Bone marrow (tissue), 2 donors: ENCODE data around the gene MEI4.
"Not testable (repeated sequence)": the region's sequence is repeated elsewhere in the genome, so short reads cannot be mapped to it uniquely, and the experiment has no call there.

Experiments
- DNase-seq, 2 donors: peaks; one replicate each; lab custom pipeline; 2025; lab: John Stamatoyannopoulos, UW

The MEI4 gene

DNA sequence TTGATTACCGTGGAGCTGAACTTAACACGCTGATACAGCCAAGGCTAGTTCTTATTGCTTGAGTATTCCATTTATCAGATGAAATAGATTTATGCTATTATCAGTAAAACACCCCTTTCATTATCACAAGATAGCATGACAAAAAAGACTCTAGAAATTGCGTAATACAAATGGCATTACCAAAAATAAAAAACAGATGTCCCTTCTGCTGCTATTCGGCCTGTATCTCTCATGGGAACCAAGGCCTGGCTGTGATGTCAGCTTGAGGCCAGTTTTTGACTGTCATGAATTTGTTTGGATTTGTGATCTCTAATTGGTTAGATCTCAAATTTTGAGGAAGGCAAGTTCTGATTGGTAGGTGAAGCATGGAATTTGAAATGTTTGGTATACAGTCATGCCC lies 25.2 kb downstream of the MEI4 start:
- DNase-seq: no peak

DNA sequence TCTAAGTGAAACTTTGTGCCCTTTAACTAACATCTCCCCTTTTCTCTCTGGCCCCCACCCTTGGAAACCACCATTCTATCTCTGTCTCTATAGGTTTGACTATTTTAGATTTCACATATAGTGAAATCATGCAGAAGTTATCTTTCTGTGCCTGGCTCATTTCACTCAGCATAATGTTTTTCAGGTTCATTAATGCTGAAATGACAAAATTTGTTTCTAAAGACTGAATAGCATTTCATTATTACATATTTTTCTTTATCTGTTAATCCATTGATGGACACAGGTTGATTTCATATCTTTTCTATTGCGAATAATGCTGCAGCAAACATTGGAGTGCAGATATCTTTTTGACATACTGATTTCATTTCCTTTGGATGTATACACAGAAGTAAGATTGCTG lies 30.7 kb downstream of the MEI4 start:
- DNase-seq: no peak

DNA sequence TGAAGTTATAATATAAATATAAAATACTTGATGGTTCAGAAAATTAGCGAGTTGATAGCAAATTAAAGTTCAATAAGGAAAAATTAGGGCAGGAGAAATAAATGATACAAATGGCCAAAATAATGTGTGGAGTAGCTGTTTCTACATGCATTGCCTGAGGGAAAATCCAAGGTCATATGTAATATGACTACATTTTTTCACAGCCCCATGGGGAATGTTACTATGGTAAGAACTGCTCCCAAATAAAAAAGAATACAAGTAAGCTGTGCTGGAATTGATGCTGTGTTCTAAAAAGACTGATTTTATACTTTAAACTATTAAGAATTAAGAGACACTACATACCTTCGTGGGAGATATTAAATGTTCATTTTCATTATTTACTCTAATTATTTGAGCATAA lies 34.1 kb downstream of the MEI4 start:
- no peak for DNase-seq

DNA sequence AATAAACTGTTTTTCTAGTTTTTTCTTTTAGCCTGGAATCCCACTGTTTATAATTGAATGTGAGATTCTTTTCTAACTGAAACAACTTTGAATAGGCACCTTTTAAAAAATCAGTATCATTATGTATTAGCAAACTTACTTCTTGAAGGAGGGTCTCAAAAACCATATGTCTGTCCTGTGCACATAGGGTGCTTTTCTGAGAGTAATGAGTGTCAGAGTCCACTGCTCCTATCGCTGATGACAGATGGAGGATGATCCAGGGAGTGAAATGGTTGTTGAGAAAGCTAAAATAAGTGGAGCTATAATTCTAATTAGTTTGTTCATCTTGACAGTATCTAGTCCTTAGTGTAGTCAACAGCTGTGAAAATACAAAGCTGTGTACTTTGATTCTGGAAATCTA lies 35.8 kb downstream of the MEI4 start:
- no peak for DNase-seq

DNA sequence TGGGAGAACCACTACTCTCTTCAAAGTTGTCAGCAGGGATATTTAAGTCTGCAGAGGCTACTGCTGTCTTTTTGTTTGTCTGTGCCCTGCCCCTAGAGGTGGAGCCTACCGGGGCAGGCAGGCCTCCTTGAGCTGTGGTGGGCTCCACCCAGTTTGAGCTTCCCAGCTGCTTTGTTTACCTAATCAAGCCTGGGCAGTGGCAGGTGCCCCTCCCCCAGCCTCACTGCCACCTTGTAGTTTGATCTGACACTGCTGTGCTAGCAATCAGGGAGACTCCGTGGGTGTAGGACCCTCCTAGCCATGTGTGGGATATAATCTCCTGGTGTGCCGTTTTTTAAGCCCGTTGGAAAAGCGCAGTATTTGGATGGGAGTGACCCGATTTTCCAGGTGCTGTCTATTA lies 47.3 kb downstream of the MEI4 start:
- DNase-seq: not testable (repeated sequence)

DNA sequence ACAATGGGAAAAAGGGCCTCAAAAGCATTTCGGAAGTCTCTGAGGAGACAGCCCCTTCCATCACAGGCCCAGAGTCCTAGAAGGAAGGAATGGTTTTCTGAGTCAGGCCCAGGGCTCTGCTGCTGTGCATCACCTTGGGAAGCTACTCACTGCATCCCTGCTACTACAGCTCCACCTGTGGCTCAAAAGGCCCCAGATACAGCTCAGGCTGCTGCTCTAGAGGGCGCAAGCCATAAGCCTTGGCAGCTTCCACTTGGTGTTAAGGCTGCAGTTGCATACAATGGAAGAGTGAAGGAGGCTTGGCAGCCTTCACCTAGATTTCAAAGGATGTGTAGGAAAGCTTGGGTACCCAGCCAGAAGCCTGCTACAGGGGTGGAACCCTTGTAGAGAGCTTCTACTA lies 54.8 kb downstream of the MEI4 start:
- DNase-seq: no peak

DNA sequence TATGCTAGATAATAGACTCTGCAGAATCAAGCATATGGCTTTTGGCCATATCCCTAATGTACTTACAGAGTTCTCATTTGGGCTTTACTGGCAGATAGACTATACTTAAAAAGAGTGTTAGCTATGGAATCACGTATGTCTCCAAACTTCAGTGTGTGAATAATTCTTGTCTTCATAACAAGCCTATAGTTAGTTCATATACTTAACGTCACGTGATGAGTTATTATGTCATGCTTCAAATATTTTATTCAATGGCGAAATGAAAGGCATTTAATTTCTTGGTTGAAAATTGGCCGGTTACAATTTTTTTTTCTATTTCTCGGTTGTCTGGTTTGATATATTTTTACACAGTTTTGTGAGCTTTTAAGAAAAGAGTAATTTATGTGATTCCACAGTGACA lies 62.7 kb downstream of the MEI4 start:
- DNase-seq: no peak

DNA sequence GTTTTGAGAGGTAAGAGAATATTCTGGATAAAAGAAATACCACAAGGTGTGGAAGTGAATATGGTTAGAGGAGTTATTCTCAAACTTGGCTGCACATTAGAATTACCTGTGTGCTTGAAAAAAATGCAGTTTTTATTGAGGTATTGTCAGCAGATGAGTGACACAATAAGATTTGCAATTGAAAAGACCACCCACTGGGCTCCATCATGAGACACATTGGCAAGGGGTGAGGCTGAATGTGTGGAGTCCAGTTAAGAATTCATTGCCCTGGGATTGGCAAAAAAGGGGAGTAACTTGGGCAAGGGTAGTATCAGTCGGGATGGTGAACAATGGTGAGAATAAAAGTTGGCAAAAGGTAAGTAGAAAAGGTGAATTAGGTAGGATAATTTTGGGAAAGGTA lies 63.5 kb downstream of the MEI4 start:
- DNase-seq: no peak

DNA sequence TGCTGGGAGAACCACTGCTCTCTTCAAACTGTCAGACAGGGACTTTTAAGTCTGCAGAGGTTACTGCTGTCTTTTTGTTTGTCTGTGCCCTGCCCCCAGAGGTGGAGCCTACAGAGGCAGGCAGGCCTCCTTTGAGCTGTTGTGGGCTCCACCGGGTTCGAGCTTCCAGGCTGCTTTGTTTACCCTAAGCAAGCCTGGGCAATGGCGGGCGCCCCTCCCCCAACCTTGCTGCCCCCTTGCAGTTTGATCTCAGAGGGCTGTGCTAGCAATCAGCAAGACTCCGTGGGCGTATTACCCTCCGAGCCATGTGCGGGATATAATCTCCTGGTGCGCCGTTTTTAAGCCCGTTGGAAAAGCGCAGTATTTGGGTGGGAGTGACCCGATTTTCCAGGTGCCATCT lies 83.2 kb downstream of the MEI4 start:
- not testable (repeated sequence) for DNase-seq

DNA sequence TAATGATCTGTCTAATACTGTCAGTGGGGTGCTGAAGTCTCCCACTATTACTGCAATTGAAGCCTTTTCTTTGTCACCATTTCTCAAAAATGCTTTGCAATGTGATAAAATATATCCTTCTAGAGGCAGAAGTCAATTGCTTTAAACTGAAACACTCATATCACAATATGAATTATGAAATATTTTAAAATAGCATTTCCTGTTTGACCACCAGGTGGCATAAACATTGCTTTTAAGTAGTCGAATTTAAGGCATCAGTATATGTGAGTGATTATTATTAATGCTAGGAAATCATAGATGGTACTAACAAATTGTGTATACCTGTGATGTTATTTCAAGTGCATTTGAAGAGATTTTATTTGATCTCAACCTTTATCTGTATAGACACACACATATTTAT lies 87.5 kb downstream of the MEI4 start:
- DNase-seq: no peak

DNA sequence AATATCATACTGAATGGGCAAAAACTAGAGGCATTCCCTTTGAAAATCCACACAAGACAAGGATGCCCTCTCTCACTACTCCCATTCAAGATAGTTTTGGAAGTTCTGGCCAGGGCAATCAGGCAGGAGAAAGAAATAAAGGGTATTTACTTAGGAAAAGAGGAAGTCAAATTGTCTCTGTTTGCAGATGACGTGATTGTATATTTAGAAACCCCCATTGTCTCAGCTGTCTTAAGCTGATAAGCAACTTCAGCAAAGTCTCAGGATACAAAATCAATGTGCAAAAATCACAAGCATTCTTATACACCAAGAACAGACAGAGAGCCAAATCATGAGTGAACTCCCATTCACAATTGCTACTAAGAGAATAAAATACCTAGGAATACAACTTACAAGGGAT lies 99.3 kb downstream of the MEI4 start:
- DNase-seq: not testable (repeated sequence)

DNA sequence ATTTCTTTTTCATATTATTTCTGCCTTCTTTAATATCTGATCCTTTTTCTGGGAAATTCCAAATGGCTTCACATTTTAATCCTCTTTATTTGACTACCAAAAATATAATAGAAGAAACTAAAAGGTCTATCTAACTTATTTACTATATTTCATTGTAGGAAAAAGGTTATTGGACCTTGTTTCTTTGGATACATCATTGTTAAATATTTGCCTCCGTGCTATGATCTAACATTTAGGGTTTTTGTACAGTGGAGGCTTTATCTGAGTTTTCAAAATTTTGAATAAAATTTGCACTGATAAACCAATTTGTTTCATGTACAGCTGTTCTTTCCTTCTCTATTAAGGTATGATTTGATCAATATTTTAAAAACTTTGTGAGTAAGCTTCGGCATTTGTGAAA lies 109.5 kb downstream of the MEI4 start:
- DNase-seq: no peak

DNA sequence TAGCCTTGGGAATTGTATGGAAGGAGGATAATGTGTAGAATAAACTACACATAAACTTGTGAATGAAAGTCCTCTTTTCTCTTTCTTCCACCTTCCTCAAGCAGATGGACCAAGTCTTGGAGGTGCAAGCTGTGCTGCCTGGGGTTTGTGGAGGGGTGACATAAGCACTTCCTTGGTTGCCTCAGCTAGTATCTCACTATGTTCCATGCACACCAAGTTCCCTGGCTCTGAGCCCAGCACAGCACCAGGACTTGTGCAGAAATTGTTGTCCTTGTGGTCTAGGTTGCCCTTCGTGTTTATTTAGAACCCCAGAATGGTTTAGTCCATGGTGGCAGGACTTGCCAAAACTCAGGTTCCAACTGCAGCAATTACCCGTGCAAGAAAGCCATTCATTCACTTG lies 110.3 kb downstream of the MEI4 start:
- DNase-seq: no peak

DNA sequence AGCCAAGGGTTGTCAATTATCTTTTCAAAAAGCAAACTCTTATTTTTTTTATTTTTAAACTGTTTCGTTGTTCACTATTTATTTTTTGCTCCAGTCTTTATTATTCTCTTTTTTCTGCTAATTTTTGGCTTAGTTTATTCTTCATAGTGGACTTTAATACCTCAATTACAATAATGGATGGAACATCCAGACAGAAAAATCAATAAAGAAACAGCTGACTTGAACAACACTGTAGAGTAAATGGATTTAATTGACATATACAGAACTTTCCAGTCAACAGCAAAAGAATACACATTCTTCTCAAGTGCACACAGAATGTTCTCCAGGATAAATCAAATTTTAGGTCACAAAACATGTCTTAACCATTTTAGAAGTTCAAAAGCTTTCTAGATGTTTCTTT lies 111.5 kb downstream of the MEI4 start:
- no peak for DNase-seq

DNA sequence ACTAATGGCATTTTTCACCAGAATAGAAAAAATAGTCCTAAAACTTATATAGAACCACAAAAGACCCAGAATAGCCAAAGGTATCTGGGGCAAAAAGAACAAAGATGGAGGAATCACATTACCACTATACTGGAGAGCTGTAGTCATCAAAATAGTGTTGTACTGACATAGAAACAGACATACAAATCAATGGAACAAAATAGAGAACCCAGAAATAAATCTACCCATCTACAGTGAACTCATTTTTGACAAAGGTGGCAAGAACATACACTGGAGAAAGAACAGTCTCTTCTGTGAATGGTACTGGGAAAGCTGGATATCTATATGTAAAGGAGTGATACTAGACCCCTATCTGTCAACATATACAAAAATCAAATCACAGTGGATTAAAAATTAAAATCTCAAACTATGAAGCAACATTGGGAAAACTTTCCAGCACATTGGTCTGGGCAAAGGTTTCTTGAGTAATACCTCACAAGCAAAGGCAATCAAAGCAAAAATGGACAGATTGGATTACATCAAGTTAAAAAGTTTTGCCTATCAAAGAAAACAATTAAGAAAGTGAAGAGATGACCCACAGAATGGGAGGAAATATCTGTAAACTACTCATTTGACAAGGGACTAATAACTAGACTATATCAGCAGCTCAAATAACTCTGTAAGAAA lies 120.5 kb downstream of the MEI4 start:
- no peak for DNase-seq

DNA sequence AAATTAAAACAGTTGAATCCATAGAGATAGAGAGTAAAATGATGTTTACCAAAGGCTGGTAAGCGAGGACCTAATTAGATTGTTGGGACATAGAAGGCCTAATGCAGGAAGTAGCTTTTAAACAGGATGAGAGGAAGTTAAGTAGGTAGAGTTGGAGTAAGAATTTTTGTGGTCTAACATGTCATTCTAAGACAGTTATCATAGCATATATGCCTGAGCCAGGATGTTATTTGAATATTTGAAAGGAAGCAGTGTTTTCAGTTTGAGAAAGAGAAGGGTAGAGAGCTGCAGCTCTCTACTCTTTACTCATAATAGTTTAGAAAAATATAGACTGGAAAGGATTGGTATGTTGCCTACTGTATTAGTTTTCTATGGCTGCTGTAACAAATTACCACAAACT lies 121.6 kb downstream of the MEI4 start:
- no peak for DNase-seq

DNA sequence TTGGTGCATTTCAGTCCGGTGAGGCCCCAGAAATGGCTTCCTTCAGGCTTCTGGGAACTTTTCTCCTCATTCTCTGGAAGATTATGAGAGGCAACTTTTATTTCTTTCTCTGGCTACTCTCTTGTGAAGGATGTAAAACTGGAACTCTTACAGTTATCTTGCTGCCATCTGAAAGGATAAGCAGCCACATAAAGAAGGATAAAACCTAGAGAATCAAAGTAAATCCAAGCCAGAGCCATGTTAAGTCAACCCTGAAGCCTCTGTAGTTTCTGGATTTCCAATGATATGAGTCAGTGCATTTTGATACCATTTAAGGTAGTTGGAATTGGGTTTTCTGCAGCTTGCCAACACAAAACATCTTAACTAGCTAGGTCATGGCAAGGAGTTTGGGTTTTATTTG lies 123.6 kb downstream of the MEI4 start:
- no peak for DNase-seq

DNA sequence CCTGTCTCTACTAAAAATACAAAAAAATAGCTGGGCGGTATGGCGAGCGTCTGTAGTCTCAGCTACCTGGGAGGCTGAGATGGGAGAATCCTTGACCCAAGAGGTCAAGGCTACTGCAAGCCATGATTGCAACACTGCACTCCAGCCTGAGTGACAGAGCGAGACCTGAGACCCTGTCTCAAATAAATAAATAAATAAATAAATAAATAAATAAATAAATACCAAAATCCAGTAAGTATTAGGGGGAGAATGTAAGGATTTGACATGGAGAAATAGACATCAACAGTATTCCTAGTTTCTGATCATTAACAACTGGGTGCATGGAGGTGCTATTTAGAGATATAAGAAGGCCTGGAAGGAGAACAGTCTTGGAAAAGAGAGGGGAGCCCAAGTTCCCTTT lies 125.7 kb downstream of the MEI4 start:
- DNase-seq: no peak

DNA sequence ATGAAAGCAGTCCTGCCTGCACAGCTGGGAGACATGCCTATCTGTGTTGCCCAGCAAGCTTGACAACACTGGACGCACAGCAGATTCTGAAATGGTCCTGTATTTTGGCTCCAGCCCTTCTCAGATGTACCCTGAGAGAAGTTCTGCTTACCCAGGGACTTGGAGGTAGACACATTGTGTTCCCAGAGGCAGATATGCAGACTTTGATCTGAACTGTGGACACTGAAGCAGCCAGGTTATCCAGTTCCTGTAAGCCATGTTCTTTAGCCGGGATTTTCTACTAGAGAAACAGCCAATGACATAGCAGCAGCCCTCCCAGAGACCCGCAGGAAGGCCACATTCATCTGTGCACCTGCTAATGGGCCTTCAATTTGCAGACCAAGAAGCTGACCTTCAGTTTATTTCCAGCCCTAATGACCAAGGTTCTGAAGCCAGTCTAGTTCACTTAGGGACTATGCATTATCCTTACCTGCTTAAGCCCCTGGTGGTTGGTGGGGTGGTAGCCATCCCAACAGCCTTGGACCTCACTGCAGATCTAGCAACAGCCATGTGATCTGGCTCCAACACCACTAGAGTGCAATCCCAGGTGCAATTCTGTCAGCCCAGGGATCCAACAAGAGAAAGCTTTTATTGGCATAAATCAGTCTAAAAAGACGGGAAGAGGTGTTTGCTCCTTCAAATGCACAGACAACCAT lies 134.2 kb downstream of the MEI4 start:
- no peak for DNase-seq

DNA sequence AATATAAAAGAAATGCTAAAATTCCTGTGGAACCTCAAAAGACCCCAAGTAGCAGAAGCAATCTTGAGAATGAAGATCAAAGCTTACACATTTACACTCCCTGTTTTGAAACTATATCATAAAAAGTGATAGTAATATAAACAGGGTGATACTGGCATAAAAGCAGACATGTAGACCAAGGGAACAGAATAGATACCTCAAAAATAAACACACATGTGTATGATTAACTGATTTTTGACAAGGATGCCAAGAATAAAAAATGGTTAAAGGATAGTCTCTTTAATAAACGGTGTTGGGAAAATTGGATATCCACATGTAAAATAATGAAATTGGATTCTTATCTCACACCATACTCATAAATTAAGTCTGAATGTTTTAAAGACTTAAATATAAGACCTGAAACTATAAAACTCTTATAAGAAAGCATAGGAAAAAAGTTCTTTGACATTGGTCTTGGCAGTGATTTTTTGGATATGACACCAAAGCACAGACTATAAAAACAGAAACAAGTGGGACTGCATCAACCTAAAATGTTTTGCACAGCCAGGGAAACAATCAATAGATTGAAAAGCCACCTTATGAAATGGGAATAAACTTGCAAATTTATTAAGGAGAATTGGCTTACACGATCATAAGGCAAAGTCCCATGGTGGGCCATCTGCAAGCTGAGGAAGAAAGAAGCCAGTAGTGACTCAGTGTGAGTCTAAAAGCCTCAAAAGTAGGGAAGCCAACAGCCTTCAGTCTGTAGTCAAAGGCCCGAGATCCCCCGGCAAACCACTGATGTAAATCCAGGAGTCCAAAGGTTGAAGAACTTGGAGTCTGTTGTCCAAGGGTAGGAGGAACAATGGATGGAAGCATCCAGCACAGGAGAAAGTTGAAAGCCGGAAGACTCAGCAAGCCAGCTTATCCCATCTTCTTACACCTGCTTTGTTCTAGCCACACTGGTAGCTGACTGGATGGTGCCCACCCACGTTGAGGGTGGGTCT lies 144.3 kb downstream of the MEI4 start:
- DNase-seq: no peak

DNA sequence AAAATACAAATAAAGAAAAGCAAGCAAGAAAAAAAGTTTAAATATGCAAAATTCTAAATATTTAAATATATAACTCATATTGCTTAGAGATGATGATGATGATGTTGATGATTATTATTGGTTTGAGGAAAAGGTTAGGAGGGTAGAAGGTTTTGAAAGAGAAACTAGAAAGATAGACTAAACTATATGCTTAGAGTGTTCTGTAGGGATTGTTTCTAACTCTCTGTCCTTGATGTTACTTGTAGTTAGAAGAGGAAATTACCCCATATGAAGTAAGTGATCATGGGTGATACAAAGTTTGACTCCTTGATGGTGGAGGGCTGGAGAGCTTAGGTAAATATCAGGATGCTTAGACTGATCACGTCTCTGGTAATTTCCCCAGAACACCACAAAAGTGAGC lies 159.5 kb downstream of the MEI4 start:
- no peak for DNase-seq

DNA sequence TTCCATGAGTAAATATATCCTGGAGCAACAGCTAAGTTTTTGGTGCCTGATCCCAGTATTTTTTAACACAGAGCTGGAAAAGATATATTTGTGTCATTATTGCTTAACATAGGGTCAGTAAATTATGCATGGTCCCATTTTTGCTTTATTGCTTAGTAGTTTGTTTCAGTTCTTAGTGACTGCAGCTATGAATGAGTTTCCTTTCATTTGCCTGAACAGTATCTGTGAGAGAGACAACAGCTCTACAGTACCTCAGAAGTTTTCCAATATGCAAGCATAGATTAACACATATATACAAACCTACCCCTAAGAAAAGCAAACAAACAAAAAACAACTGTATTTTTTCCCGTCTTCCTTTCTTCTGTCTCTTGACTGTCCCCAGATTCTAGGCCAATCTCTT lies 160.3 kb downstream of the MEI4 start:
- no peak for DNase-seq

DNA sequence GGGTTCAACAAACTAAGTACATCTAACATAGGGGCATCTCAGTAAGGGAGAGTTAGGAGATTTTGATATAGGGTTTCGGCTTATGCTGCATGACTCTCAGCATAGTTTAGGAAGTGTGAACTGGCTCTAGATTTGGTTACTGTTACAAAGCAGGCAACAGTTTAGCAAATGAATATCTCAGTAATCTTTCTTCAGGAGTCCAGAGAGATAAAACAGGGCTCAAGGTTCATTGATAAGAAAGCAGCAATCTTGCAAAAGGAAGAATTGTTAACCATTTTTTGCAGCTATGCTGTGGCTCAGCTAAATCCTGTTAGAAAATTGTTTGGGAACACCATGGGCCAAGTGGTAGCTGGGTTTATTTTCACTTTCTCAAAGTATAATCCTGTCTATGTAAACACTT lies 161.3 kb downstream of the MEI4 start:
- DNase-seq: no peak
